Umbilical cord (tissue), 2 donors: ENCODE measurements around the gene FAM76B. TPM values are rescaled to one million over a fixed set of nuclear protein-coding genes. Genes with fewer than 3 reads are reported as not detected.

Experiments
- DNase-seq: peaks from one replicate; pipeline ENCODE4 v3.0.0-alpha.2; 2015; ENCODE audit warnings: low spot score
- total RNA-seq: library from RNA; depleted of rRNA; stranded (reverse); fragments of >200 nt; gene quantifications from one replicate; pipeline ENCODE4 v1.2.3, GENCODE V29; 2014; ENCODE audit warnings: low replicate concordance; ENCODE audit not compliant: insufficient read depth

FAM76B gene
- total RNA-seq, 1 donor from 2014 or later = 65.5 TPM

- DNase-seq = no peak
Observed at GRCh38 chr11:95792200-95792599, 2.6 kb upstream of the FAM76B start.

GRCh38 chr11:95791709-95792033, 2.1 kb upstream of the FAM76B start:
- peak; percentile 4 for DNase-seq

- peak; percentile 67 for DNase-seq
Observed at GRCh38 chr11:95790933-95791708, 1.5 kb upstream of the FAM76B start.

- DNase-seq = peak; percentile 99
Observed at GRCh38 chr11:95790123-95790932, 746 bp upstream of the FAM76B start, which contains the start of gene CEP57. Gene CEP57, plus strand, starts transcription at chr11:95790498. Its CDS starts 201 bp downstream, at chr11:95790699.

GRCh38 chr11:95788921-95789505, 569 bp downstream of the FAM76B start:
- peak; percentile 57 for DNase-seq

- no peak for DNase-seq
Observed at GRCh38 chr11:95780544-95780943, 9.0 kb downstream of the FAM76B start.

- no peak for DNase-seq
Observed at GRCh38 chr11:95778699-95779098, 10.9 kb downstream of the FAM76B start.

GRCh38 chr11:95776859-95777258, 12.7 kb downstream of the FAM76B start:
- DNase-seq = no peak

- DNase-seq = no peak
Observed at GRCh38 chr11:95768521-95768920, 21.1 kb downstream of the FAM76B start.

GRCh38 chr11:95767498-95767897, 22.1 kb downstream of the FAM76B start:
- DNase-seq = peak; percentile 10

GRCh38 chr11:95766701-95767100, 22.9 kb downstream of the FAM76B start:
- no peak for DNase-seq

GRCh38 chr11:95764267-95764898, 25.2 kb downstream of the FAM76B start:
- DNase-seq = peak; percentile 75

GRCh38 chr11:95762534-95762933, 27.0 kb downstream of the FAM76B start:
- peak; percentile 37 for DNase-seq

- no peak for DNase-seq
Observed at GRCh38 chr11:95760941-95761340, 28.6 kb downstream of the FAM76B start.

GRCh38 chr11:95751515-95751914, 38.1 kb downstream of the FAM76B start:
- no peak for DNase-seq

- no peak for DNase-seq
Observed at GRCh38 chr11:95750101-95750500, 39.5 kb downstream of the FAM76B start.

- DNase-seq = no peak
Observed at GRCh38 chr11:95739108-95739938, 50.3 kb downstream of the FAM76B start.

- DNase-seq = no peak
Observed at GRCh38 chr11:95736809-95737208, 52.8 kb downstream of the FAM76B start.

GRCh38 chr11:95736355-95736754, 53.2 kb downstream of the FAM76B start:
- DNase-seq = peak; percentile 8

GRCh38 chr11:95734009-95734572, 55.5 kb downstream of the FAM76B start:
- no peak for DNase-seq
